ENCODE measurements around the gene SH3RF3.
A peak's percentile ranks its signal among the peaks of the same experiment; 100 is the strongest.

Gene SH3RF3

GRCh38 chr2:109321570-109321969 is 192.6 kb downstream of the SH3RF3 start:
- no peak for DNase-seq

- DNase-seq = no peak
Observed at GRCh38 chr2:109322111-109322510, 193.1 kb downstream of the SH3RF3 start.

- DNase-seq = no peak
Observed at GRCh38 chr2:109322641-109323040, 193.6 kb downstream of the SH3RF3 start.

GRCh38 chr2:109324861-109325260 is 195.9 kb downstream of the SH3RF3 start:
- DNase-seq = no peak

GRCh38 chr2:109325570-109325969 is 196.6 kb downstream of the SH3RF3 start:
- DNase-seq = no peak

GRCh38 chr2:109326306-109326705 is 197.3 kb downstream of the SH3RF3 start:
- no peak for DNase-seq

- no peak for DNase-seq
Observed at GRCh38 chr2:109330056-109330455, 201.1 kb downstream of the SH3RF3 start.

- DNase-seq = no peak
Observed at GRCh38 chr2:109331081-109331480, 202.1 kb downstream of the SH3RF3 start.

- DNase-seq = peak; percentile 11
Observed at GRCh38 chr2:109331896-109332848, 203.2 kb downstream of the SH3RF3 start.

GRCh38 chr2:109332880-109333279 is 203.9 kb downstream of the SH3RF3 start:
- no peak for DNase-seq

GRCh38 chr2:109333414-109334210 is 204.6 kb downstream of the SH3RF3 start:
- DNase-seq = no peak

- DNase-seq = no peak
Observed at GRCh38 chr2:109335631-109336176, 206.7 kb downstream of the SH3RF3 start.

GRCh38 chr2:109336296-109336695 is 207.3 kb downstream of the SH3RF3 start:
- no peak for DNase-seq

- DNase-seq = no peak
Observed at GRCh38 chr2:109337221-109337620, 208.2 kb downstream of the SH3RF3 start.

GRCh38 chr2:109339519-109339966 is 210.5 kb downstream of the SH3RF3 start:
- DNase-seq = no peak

- no peak for DNase-seq
Observed at GRCh38 chr2:109340381-109340780, 211.4 kb downstream of the SH3RF3 start.

GRCh38 chr2:109341355-109342255 is 212.6 kb downstream of the SH3RF3 start:
- DNase-seq = no peak

GRCh38 chr2:109342256-109342850 is 213.3 kb downstream of the SH3RF3 start:
- DNase-seq = no peak

GRCh38 chr2:109342930-109343329 is 213.9 kb downstream of the SH3RF3 start:
- DNase-seq = no peak

GRCh38 chr2:109343460-109343859 is 214.5 kb downstream of the SH3RF3 start:
- no peak for DNase-seq

- no peak for DNase-seq
Observed at GRCh38 chr2:109344270-109344805, 215.3 kb downstream of the SH3RF3 start.

- DNase-seq = no peak
Observed at GRCh38 chr2:109345091-109345490, 216.1 kb downstream of the SH3RF3 start.

Measured in activated CD4-positive, alpha-beta T cell treated with anti-CD3 and anti-CD28 coated beads for 4 hours (primary cell).